Trophoblast cell (in vitro differentiated cells and primary cell): ENCODE data around the gene TRAP1.

Experiments used
- DNase-seq, 2 donors: peaks; one replicate each; pipeline ENCODE4 v3.0.0-alpha.2; 2016
- H2AFZ ChIP-seq: 2 replicates; pipeline ENCODE4 v1.6.1; 2013; ENCODE audit warnings: low read length, moderate library complexity, mild to moderate bottlenecking; ENCODE audit not compliant: insufficient read depth, poor library complexity
- H2AK5ac ChIP-seq: 2 replicates; pipeline ENCODE4 v1.6.1; 2013; ENCODE audit warnings: mild to moderate bottlenecking, low read length
- H2BK120ac ChIP-seq: 2 replicates; pipeline ENCODE4 v1.6.1; 2013; ENCODE audit warnings: low read length, mild to moderate bottlenecking, moderate library complexity; ENCODE audit not compliant: insufficient read depth, poor library complexity
- H2BK12ac ChIP-seq: 2 replicates; pipeline ENCODE4 v1.6.1; 2013; ENCODE audit warnings: mild to moderate bottlenecking, low read length, moderate library complexity
- H2BK5ac ChIP-seq: 2 replicates; pipeline ENCODE4 v1.6.1; 2013; ENCODE audit warnings: low read length, low read depth, moderate library complexity, mild to moderate bottlenecking; ENCODE audit not compliant: poor library complexity
- H3K14ac ChIP-seq: 2 replicates; pipeline ENCODE4 v1.6.1; 2013; ENCODE audit warnings: mild to moderate bottlenecking, low read length
- H3K18ac ChIP-seq: 2 replicates; pipeline ENCODE4 v1.6.1; 2013; ENCODE audit warnings: mild to moderate bottlenecking, low read length
- H3K23ac ChIP-seq: 2 replicates; pipeline ENCODE4 v1.6.1; 2013; ENCODE audit warnings: low read length
- H3K27ac ChIP-seq: 2 replicates; pipeline ENCODE4 v1.5.1; 2013; ENCODE audit warnings: low read depth, mild to moderate bottlenecking, inconsistent platforms, low read length, moderate library complexity
- H3K27me3 ChIP-seq: 2 replicates; pipeline ENCODE4 v1.6.1; 2013; ENCODE audit warnings: inconsistent platforms, mild to moderate bottlenecking, low read length, moderate library complexity; ENCODE audit not compliant: insufficient read depth
- H3K36me3 ChIP-seq, 2 experiments: 1 replicate in 1 of 2; 2 replicates in 1 of 2; pipeline ENCODE4 v1.6.1; 2013; ENCODE audit warnings: low read length in 2 of 2, mild to moderate bottlenecking in 2 of 2, moderate library complexity in 1 of 2; ENCODE audit not compliant: insufficient read depth in 2 of 2, control insufficient read depth in 1 of 2
- H3K4ac ChIP-seq: 2 replicates; pipeline ENCODE4 v1.6.1; 2013; ENCODE audit warnings: low read depth, mild to moderate bottlenecking, low read length, moderate library complexity
- H3K4me1 ChIP-seq, 2 experiments: 1 replicate in 1 of 2; 2 replicates in 1 of 2; pipeline ENCODE4 v1.6.1; 2013; ENCODE audit warnings: low read length in 2 of 2, mild to moderate bottlenecking in 2 of 2, moderate library complexity in 1 of 2; ENCODE audit not compliant: insufficient read depth in 2 of 2, control insufficient read depth in 1 of 2
- H3K4me2 ChIP-seq: 2 replicates; pipeline ENCODE4 v1.6.1; 2013; ENCODE audit warnings: inconsistent platforms, mild to moderate bottlenecking, low read length, moderate library complexity
- H3K4me3 ChIP-seq: 2 replicates; pipeline ENCODE4 v1.5.1; 2013; ENCODE audit warnings: mild to moderate bottlenecking, low read depth, low read length, inconsistent platforms
- H3K79me1 ChIP-seq: one replicate; pipeline ENCODE4 v1.6.1; 2013; ENCODE audit warnings: low read length
- H3K79me2 ChIP-seq: 2 replicates; pipeline ENCODE4 v1.6.1; 2013; ENCODE audit warnings: low read length, mild to moderate bottlenecking; ENCODE audit not compliant: control insufficient read depth, insufficient read depth, poor library complexity
- H3K9ac ChIP-seq: 2 replicates; pipeline ENCODE4 v1.6.1; 2013; ENCODE audit warnings: mild to moderate bottlenecking, low read length
- H3K9me3 ChIP-seq: 2 replicates; pipeline ENCODE4 v1.6.1; 2013; ENCODE audit warnings: low read depth, mild to moderate bottlenecking, control low read depth, inconsistent platforms, low read length; ENCODE audit not compliant: insufficient read depth
- H4K12ac ChIP-seq: 2 replicates; pipeline ENCODE4 v1.6.1; 2013; ENCODE audit warnings: low read depth, mild to moderate bottlenecking, low read length, moderate library complexity
- H4K8ac ChIP-seq: 2 replicates; pipeline ENCODE4 v1.6.1; 2013; ENCODE audit warnings: low read depth, mild to moderate bottlenecking, low read length, moderate library complexity
- H4K91ac ChIP-seq: one replicate; pipeline ENCODE4 v1.6.1; 2013; ENCODE audit warnings: low read depth, mild to moderate bottlenecking, low read length, moderate library complexity
- WGBS: extraction: QIAGEN DNeasy Blood & Tissue Kit; methylation state at CpG from one replicate; pipeline ENCODE4 v1.1.7; 2013; ENCODE audit warnings: missing lambda C conversion rate; ENCODE audit not compliant: insufficient read length, insufficient coverage; ENCODE audit errors: extremely low coverage; 5-methylcytosine and 5-hydroxymethylcytosine counted together

TRAP1 gene

GRCh38 chr16:3755249-3755648, 37.9 kb upstream of the TRAP1 start:
- H3K9ac ChIP-seq: no peak overlapping the region

GRCh38 chr16:3754772-3755171, 37.4 kb upstream of the TRAP1 start:
- Histone ChIP-seq H2BK5ac (no peak overlapping the region), H3K18ac (no peak overlapping the region), H3K4me2 (no peak overlapping the region), H2AK5ac (no peak overlapping the region), H4K8ac (no peak overlapping the region), H3K9ac (no peak overlapping the region), H3K9me3 (no peaks in the 10 kb centered on the region), H4K91ac (no peak overlapping the region), H3K36me3 (peaks cover 30 to 49% of the 10 kb centered on the region in 2 experiments), H2BK120ac (no peak overlapping the region), H2BK12ac (no peak overlapping the region), H3K27ac (no peak overlapping the region), H4K12ac (no peak overlapping the region), H3K14ac (no peak overlapping the region), H3K79me2 (no peaks in the 10 kb centered on the region), H3K4me1 (no peaks in the 10 kb centered on the region), H3K4me3 (no peak overlapping the region), H3K27me3 (no peaks in the 10 kb centered on the region), H3K23ac (no peak overlapping the region), H2AFZ (no peak overlapping the region), H3K4ac (no peak overlapping the region), H3K79me1 (no peaks in the 10 kb centered on the region)
- no CpG with 5 or more reads among the region's 5 CpGs for WGBS
- peak in 1 of 2 donors; percentile 5 for DNase-seq

More at GRCh38 chr16:3755249-3755648, 37.9 kb upstream of the TRAP1 start:
- no peak overlapping the region for H3K27ac ChIP-seq
- no peaks in the 10 kb centered on the region for H3K27me3 ChIP-seq
- H2AFZ ChIP-seq: no peak overlapping the region
- H3K36me3 ChIP-seq: peaks cover 30 to 48% of the 10 kb centered on the region in 2 experiments
- H4K8ac ChIP-seq: no peak overlapping the region
- no peak overlapping the region for H3K4ac ChIP-seq
- DNase-seq: no peak
- no peak overlapping the region for H3K14ac ChIP-seq
- no peak overlapping the region for H3K23ac ChIP-seq
- no peak overlapping the region for H4K12ac ChIP-seq
- H3K4me1 ChIP-seq: no peaks in the 10 kb centered on the region
- H3K18ac ChIP-seq: no peak overlapping the region
- no CpG with 5 or more reads among the region's 4 CpGs for WGBS
- H3K4me3 ChIP-seq: no peak overlapping the region
- no peaks in the 10 kb centered on the region for H3K79me2 ChIP-seq
- no peak overlapping the region for H2BK12ac ChIP-seq
- no peak overlapping the region for H4K91ac ChIP-seq
- no peak overlapping the region for H3K4me2 ChIP-seq
- H2AK5ac ChIP-seq: no peak overlapping the region
- no peak overlapping the region for H2BK5ac ChIP-seq
- H2BK120ac ChIP-seq: no peak overlapping the region
- no peaks in the 10 kb centered on the region for H3K79me1 ChIP-seq
- H3K9me3 ChIP-seq: no peaks in the 10 kb centered on the region

- Histone ChIP-seq H3K4ac (no peak overlapping the region), H3K4me2 (no peak overlapping the region), H3K14ac (no peak overlapping the region), H2AK5ac (no peak overlapping the region), H2BK5ac (no peak overlapping the region), H3K9ac (no peak overlapping the region), H3K79me1 (no peaks in the 10 kb centered on the region), H3K4me1 (no peaks in the 10 kb centered on the region), H3K23ac (no peak overlapping the region), H3K79me2 (no peaks in the 10 kb centered on the region), H3K27me3 (no peaks in the 10 kb centered on the region), H3K18ac (no peak overlapping the region), H2BK12ac (no peak overlapping the region), H3K9me3 (no peaks in the 10 kb centered on the region), H4K91ac (no peak overlapping the region), H4K8ac (no peak overlapping the region), H2BK120ac (no peak overlapping the region), H3K36me3 (peaks cover 30 to 47% of the 10 kb centered on the region in 2 experiments), H2AFZ (no peak overlapping the region), H4K12ac (no peak overlapping the region), H3K27ac (no peak overlapping the region), H3K4me3 (no peak overlapping the region)
- WGBS: no CpG with 5 or more reads among the region's 4 CpGs
- peak in 1 of 2 donors; percentile 55 for DNase-seq
Measured at GRCh38 chr16:3754081-3754703, 36.9 kb upstream of the TRAP1 start.

DNA sequence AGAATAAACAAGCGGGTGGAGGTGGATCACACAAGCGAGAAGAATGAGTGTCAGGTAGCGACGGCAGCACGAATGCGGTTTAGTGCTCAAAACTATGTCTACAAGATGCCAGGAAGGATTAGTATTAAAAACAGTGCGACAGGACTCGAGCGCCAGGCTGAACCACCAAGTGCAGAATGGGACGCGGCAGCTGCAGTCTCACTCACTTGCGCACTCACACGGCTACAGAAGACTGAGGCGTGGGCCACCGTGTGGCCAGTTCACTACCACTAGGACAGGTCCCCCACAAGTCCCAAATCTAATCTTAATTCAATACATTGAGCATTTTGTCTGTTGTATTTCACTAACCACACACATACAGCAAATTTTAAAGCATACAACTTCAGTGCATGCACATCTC, 35.7 kb upstream of the TRAP1 start:
- no peak overlapping the region for H2BK120ac ChIP-seq
- H3K79me1 ChIP-seq: no peaks in the 10 kb centered on the region
- H3K27me3 ChIP-seq: no peaks in the 10 kb centered on the region
- H3K4me2 ChIP-seq: no peak overlapping the region
- H2BK5ac ChIP-seq: no peak overlapping the region
- no peak overlapping the region for H3K23ac ChIP-seq
- H3K4ac ChIP-seq: no peak overlapping the region
- H3K4me3 ChIP-seq: no peak overlapping the region
- H2AK5ac ChIP-seq: no peak overlapping the region
- H3K9me3 ChIP-seq: no peaks in the 10 kb centered on the region
- H2BK12ac ChIP-seq: no peak overlapping the region
- H2AFZ ChIP-seq: no peak overlapping the region
- peaks cover 32 to 47% of the 10 kb centered on the region in 2 experiments for H3K36me3 ChIP-seq
- H3K79me2 ChIP-seq: no peaks in the 10 kb centered on the region
- no peak for DNase-seq
- H3K18ac ChIP-seq: no peak overlapping the region
- no peak overlapping the region for H4K8ac ChIP-seq
- H3K14ac ChIP-seq: no peak overlapping the region
- H3K4me1 ChIP-seq: no peaks in the 10 kb centered on the region
- no peak overlapping the region for H3K27ac ChIP-seq
- WGBS: no CpG with 5 or more reads among the region's 15 CpGs
- no peak overlapping the region for H3K9ac ChIP-seq
- H4K91ac ChIP-seq: no peak overlapping the region
- no peak overlapping the region for H4K12ac ChIP-seq
